Upper lobe of left lung (tissue), 6 donors: Measurements from ENCODE around the gene ATP8B3. TPM values are rescaled to one million over a fixed set of nuclear protein-coding genes. Genes with fewer than 3 reads are reported as not detected.
A peak's percentile ranks its signal among the peaks of the same experiment; 100 is the strongest.

ENCODE experiments used
- ATAC-seq, 2 donors: fragments of 200-7000 bp; cut with Tn5 transposase; one replicate each; pipeline ENCODE4 v1.9.1; 2022; ENCODE audit warnings: mild to moderate bottlenecking in 2 of 2, moderate library complexity in 2 of 2; ENCODE audit not compliant: low FRiP score in 2 of 2
- DNase-seq, 2 donors: peaks; one replicate each; pipeline ENCODE4 v3.0.0-alpha.2; 2019 to 2020
- H3K27ac ChIP-seq, 4 donors: fragments of 200-600 bp; sonication (generic); one replicate each; pipeline ENCODE4 v1.5.1; 2016 to 2019
- H3K27me3 ChIP-seq, 4 donors: fragments of 200-600 bp; sonication (generic); one replicate each; pipeline ENCODE4 v1.5.1; 2017 to 2019
- H3K36me3 ChIP-seq, 4 donors: fragments of 200-600 bp; sonication (generic); one replicate each; pipeline ENCODE4 v1.5.1; 2016 to 2019
- H3K4me1 ChIP-seq, 4 donors: fragments of 200-600 bp; sonication (generic); one replicate each; pipeline ENCODE4 v1.5.1; 2018 to 2019
- H3K4me3 ChIP-seq, 4 donors: fragments of 200-600 bp; sonication (generic); one replicate each; pipeline ENCODE4 v1.5.1; 2017 to 2019; ENCODE audit warnings: mild to moderate bottlenecking in 2 of 4, moderate library complexity in 1 of 4
- H3K9me3 ChIP-seq, 4 donors: fragments of 200-600 bp; sonication (generic); one replicate each; pipeline ENCODE4 v1.5.1; 2018 to 2019
- EP300 ChIP-seq, 4 donors: sonication (generic); formaldehyde crosslinking; IDR thresholded peaks; one replicate each; pipeline ENCODE4 v1.5.1; 2017; ENCODE audit warnings: antibody characterized with exemption in 4 of 4, control low read depth in 2 of 4
- POLR2A ChIP-seq, 4 donors: fragments of 450-650 bp; IDR thresholded peaks; one replicate each; pipeline ENCODE4 v1.5.1; 2016 to 2017; ENCODE audit warnings: antibody characterized with exemption in 4 of 4, mild to moderate bottlenecking in 2 of 4
- POLR2AphosphoS5 ChIP-seq, 2 donors: sonication (generic); formaldehyde crosslinking; IDR thresholded peaks; one replicate each; pipeline ENCODE4 v1.5.1; 2017; ENCODE audit warnings: antibody characterized with exemption in 2 of 2
- WGBS, 2 donors: methylation state at CpG; one replicate each; pipeline ENCODE4 v1.1.5; 2017 to 2018; 5-methylcytosine and 5-hydroxymethylcytosine counted together
- total RNA-seq, 6 donors: library from RNA; depleted of rRNA in 4 of 6; stranded (reverse); fragments of >200 nt in 4 of 6; gene quantifications; one replicate each; pipeline versions ENCODE4 v1.1.0 to v1.2.1, GENCODE V29; 2016 to 2021
- TF ChIP-seq, protein P1 (sequence below), 6 experiments: fragments of 450-650 bp in 4 of 6; fragments of 200-600 bp in 2 of 6; sonication (generic) in 2 of 6; IDR thresholded peaks; one replicate each; pipeline ENCODE4 v1.5.1; 2016 to 2019; ENCODE audit warnings: antibody characterized with exemption in 6 of 6
- donor health status: DM: no; HTN: no; CAD: no; lungs with moderate emphysema.
- donor health status: DM: no; HTN: yes; CAD: no; lungs with severe emphysema.

ATP8B3 gene
- total RNA-seq, 6 donors from 2014 or later = under 0.01 to 6.2 (median 1.1) TPM

DNA sequence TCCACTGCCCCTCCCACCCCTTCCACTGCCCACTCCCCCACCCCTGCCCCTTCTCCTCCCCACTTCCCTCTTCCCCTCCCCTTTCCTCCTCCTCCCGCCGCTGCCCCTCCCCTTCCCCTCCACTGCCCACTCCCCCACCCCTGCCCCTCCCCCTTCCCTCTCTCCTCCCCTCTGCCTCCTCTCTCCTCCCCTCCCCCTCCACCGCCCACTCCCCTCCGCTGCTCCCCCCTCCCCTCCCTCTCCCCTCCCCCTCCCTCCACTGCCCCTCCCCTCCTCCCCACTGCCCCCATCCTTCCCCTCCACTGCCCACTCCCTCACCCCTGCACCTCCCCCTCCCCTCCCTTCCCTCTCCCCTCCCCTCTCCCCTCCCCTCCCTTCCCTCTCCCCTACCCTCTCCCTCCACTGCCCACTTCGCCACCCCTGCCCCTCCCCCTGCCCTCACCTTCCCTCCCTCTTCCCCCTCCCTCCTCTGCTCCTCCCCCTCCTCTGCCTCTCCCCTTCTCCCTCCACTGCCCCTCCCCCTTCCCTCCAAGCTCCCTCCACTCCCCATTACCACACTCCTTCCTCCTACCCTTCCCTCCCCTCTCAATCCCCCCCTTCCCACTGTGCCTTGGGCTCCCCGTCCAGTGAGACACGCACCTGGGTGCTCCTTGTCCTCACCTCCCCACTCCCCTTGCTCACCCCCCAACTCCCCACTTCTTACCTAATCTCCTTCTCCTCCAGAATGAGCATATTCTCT, 21.9 kb downstream of the ATP8B3 start:
- Histone ChIP-seq H3K36me3 (no peaks in the 10 kb centered on the region), H3K27ac (no peak overlapping the region), H3K9me3 (no peaks in the 10 kb centered on the region), H3K4me3 (peak overlapping the region in 1 of 4 donors; percentile 28), H3K27me3 (peaks cover 0 to 13% (median 2%) of the 10 kb centered on the region in 4 donors), H3K4me1 (peaks cover 0 to 15% (median 9%) of the 10 kb centered on the region in 4 donors)
- 42% methylated on average over 2 of the region's 7 CpGs; no CpG with 5 or more reads in 1 of the 2 donors for WGBS, 2 donors
- TF ChIP-seq, protein P1, sequence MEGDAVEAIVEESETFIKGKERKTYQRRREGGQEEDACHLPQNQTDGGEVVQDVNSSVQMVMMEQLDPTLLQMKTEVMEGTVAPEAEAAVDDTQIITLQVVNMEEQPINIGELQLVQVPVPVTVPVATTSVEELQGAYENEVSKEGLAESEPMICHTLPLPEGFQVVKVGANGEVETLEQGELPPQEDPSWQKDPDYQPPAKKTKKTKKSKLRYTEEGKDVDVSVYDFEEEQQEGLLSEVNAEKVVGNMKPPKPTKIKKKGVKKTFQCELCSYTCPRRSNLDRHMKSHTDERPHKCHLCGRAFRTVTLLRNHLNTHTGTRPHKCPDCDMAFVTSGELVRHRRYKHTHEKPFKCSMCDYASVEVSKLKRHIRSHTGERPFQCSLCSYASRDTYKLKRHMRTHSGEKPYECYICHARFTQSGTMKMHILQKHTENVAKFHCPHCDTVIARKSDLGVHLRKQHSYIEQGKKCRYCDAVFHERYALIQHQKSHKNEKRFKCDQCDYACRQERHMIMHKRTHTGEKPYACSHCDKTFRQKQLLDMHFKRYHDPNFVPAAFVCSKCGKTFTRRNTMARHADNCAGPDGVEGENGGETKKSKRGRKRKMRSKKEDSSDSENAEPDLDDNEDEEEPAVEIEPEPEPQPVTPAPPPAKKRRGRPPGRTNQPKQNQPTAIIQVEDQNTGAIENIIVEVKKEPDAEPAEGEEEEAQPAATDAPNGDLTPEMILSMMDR (IDR thresholded peaks at IDR 0.05) = no peak
- no peak for TF ChIP-seq EP300 (IDR thresholded peaks at IDR 0.05)
- no peak for TF ChIP-seq POLR2A (IDR thresholded peaks at IDR 0.05)
- TF ChIP-seq POLR2AphosphoS5 (IDR thresholded peaks at IDR 0.05) = no peak
- ATAC-seq = no peak
- DNase-seq = no peak

DNA sequence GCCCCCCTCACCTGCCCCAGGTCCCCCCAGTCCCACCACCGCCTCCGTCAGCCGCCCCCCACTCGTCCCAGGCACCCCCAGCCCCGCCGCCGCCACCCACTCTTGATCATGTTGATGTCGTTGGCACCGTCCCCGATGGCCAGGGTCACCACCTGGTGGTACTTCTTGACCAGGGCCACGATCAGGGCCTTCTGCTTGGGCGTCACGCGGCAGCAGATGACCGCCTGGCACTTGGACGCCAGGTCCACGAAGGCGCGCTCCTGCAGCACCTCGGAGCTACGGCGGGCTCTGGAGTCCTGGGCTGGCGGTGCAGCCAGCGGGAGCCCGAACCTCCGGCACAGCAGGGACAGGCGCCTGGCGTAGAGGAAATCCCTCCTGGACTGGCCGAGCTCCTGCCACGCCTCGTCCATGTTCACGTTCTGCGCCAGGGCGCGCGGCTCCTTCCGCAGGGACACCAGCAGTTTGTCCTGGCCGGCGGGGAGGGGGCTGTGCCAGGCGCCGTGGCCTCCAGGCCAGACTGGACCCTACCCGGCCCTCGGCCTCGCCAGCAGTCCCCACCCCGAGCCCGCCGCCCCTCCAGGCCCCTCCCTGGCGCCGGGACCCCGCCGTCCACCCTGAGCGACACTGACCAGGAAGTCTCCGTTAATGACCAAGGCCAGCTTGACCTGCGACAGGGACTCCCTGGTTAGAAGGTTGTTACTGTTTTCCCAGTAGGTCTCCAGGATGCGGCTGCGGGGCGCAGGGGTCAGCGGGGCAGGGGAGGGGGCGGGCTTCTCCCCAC, 22.6 kb downstream of the ATP8B3 start:
- H3K9me3 ChIP-seq = no peaks in the 10 kb centered on the region
- no peak overlapping the region for H3K27ac ChIP-seq
- ATAC-seq = no peak
- H3K36me3 ChIP-seq = no peaks in the 10 kb centered on the region
- H3K27me3 ChIP-seq = peaks cover 0 to 13% (median 2%) of the 10 kb centered on the region in 4 donors
- peak in 1 of 2 donors; percentile 84 for DNase-seq
- 23% methylated on average over 6 to 13 of the region's 59 CpGs for whole genome bisulfite sequencing, 2 donors
- TF ChIP-seq EP300 (IDR thresholded peaks at IDR 0.05) (no peak), POLR2AphosphoS5 (IDR thresholded peaks at IDR 0.05) (no peak), POLR2A (IDR thresholded peaks at IDR 0.05) (no peak)
- TF ChIP-seq, protein P1 (IDR thresholded peaks at IDR 0.05) = no peak
- H3K4me1 ChIP-seq = peaks cover 0 to 15% (median 9%) of the 10 kb centered on the region in 4 donors
- peak overlapping the region in 3 of 4 donors; percentile 22 to 35 (median 28) for H3K4me3 ChIP-seq

DNA sequence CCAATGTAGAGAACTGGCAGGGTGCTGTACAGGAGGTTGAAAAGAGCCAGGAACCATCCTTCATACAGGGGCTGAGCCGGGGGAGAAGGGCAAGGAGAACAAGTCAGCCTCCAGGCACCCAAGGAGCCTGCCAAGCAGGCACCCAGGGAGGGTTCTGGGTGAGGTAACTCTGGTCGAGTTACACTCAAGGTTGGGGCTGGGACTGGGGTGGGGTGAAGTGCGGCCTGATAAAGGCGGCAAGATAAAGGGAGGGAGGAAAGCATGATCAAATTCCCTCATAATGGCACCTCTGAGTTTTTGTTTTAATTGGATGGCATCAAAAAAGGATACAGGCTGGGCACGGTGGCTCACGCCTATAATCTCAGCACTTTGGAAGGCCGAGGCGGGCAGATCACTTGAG, 25.0 kb downstream of the ATP8B3 start:
- Histone ChIP-seq H3K9me3 (peaks cover under 1 to 4% (median 2%) of the 10 kb centered on the region in 4 donors), H3K27me3 (peaks cover 0 to 13% (median 2%) of the 10 kb centered on the region in 4 donors), H3K4me3 (no peak overlapping the region), H3K4me1 (peaks cover 0 to 15% (median 9%) of the 10 kb centered on the region in 4 donors), H3K27ac (no peak overlapping the region), H3K36me3 (no peaks in the 10 kb centered on the region)
- no peak for DNase-seq
- no peak for TF ChIP-seq EP300 (IDR thresholded peaks at IDR 0.05)
- no peak for TF ChIP-seq POLR2AphosphoS5 (IDR thresholded peaks at IDR 0.05)
- TF ChIP-seq, protein P1 (IDR thresholded peaks at IDR 0.05) = no peak
- no peak for TF ChIP-seq POLR2A (IDR thresholded peaks at IDR 0.05)
- ATAC-seq = no peak
- 74 to 79% methylated on average over 8 of the region's 8 CpGs for WGBS, 2 donors

DNA sequence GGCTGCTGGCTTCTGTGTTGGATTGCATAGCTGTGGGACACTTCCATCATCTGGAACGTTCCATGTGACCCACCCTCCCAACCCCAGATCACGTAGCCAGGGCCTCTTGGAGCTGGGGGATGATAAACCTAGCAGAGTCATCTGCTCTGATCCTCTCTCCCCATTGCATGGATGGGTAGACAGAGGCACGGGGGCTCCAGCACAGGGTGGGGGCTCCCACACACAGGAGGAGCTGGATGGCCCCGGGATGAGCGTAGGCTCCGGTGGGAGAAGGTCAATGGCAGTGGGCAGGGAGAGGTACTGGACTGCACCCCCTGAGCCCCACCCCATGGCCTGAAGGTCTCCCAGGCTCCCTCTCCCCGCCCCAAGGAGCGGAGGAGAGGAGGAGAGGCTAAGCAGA, 25.4 kb downstream of the ATP8B3 start:
- Histone ChIP-seq H3K27me3 (peaks cover 0 to 13% (median 2%) of the 10 kb centered on the region in 4 donors), H3K36me3 (no peaks in the 10 kb centered on the region), H3K4me1 (peaks cover 0 to 15% (median 9%) of the 10 kb centered on the region in 4 donors), H3K27ac (no peak overlapping the region), H3K9me3 (peaks cover 5 to 8% (median 7%) of the 10 kb centered on the region in 4 donors), H3K4me3 (no peak overlapping the region)
- DNase-seq = no peak
- ATAC-seq = no peak
- TF ChIP-seq, protein P1 (IDR thresholded peaks at IDR 0.05) = no peak
- TF ChIP-seq POLR2A (IDR thresholded peaks at IDR 0.05) = no peak
- TF ChIP-seq POLR2AphosphoS5 (IDR thresholded peaks at IDR 0.05) = no peak
- no peak for TF ChIP-seq EP300 (IDR thresholded peaks at IDR 0.05)
- 71 to 90% methylated on average over 1 to 8 of the region's 8 CpGs for WGBS, 2 donors
